AG08396 (cell line): ENCODE data around the gene DYNLT1.
"Not testable (repeated sequence)": the region's sequence is repeated elsewhere in the genome, so short reads cannot be mapped to it uniquely, and the experiment has no call there.

Experiments
- DNase-seq: peaks from one replicate; pipeline ENCODE4 v3.0.0; 2012; ENCODE audit warnings: low spot score, mixed read lengths

The DYNLT1 gene

DNA sequence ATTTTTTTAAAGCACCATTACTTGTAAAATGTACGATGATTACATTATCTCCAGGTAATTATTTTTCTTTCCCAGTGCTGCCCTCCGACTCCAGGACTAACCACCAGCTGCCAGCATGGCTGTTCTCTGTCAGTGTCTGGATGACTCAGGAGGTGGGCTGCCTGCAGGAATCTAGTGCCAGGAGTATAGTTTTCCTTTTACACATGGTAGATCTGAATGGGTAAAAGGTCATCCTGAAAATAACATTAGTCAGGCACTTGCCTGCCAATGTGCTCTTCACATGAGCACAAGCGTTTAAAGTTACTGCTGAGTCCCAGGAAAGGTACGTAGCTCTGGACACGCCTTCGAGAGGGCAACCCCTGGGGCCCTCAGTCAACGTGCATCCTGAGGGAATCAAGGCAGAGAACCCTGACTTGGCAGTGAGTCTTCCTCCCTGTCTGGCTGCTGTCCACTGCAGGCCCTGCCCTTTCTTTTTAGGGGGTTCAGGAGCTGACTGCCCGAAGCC lies 2.4 kb downstream of the DYNLT1 start:
- peak; percentile 70 for DNase-seq

DNA sequence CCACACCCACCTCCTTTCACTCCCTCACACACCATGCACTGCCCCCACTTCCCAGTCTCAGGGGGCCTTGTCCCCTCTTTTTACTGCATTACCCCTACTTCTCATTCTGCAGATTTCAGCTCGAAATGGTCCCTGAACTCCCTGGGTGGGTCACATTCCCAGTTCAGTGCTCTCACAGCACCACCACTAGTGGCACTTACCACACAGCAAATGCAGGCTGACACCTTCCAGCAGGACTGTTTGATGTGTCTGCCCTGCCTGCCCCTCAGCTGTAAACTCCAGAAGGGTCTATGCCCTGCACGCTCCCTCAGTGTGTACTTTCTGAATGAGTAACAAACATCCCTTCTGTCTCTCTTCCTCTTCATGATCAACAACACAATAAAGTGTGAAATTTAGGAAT lies 4.0 kb downstream of the DYNLT1 start:
- no peak for DNase-seq

DNA sequence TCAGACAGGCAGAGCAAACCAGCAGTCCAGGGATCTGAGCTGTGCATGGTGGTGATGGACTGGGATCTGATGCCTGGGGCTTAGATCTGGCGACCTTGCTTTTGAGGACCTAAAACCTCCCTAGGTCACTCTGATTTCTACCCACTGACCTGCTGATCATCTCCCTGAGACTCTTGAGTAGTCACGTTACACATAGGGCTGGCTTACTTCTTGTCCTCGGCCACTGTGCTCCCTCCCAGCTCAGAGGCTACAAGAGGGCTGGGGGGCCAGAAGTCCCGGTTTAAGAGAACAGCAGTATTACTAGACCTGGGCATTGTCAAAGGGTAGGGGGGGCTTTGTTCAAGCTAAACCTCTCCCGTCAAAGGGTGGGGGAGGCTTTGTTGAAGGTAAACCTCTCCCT lies 5.5 kb downstream of the DYNLT1 start:
- DNase-seq, result no peak

DNA sequence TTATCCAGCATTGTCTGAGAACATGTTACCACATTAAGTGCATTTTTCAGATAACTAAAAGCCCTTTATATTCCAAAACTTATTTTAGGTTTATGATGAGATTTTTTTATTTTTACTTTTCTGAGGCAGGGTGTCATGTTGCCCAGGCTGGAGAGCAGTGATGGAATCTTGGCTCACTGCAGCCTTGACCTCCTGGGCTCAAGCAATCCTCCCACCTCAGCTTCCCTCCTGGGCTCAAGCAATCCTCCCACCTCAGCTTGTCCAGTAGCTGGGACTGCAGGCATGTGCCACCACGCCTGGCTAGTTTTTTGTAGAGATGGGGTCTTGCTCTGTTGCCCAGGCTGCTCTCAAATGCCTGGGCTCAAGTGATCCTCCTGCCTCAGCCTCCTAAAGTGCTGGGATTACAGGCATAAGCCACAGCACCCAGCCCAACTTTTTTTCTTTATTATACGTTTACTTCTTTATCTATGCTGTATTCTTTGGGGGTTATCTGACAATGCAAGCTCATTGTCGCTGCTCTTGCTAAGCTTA lies 6.2 kb downstream of the DYNLT1 start:
- no peak for DNase-seq

DNA sequence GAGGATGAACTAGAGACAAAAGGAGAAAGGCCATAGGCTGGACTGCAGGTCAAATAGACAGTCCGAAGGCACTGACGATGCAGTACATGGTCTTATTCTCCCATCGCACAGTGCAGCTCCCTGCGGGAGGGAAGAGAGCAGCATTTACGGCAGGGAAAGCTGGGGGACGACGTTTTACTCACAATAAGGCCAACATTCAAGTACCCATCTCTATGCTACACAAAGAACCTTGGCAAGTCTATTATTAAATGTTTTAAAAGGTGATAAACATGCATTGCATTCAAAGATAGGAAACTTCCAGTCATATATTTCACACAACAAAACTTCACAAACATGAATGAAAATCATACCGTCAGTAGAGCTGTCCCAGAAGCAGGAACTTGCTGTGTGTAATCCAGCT lies 7.8 kb downstream of the DYNLT1 start:
- no peak for DNase-seq

DNA sequence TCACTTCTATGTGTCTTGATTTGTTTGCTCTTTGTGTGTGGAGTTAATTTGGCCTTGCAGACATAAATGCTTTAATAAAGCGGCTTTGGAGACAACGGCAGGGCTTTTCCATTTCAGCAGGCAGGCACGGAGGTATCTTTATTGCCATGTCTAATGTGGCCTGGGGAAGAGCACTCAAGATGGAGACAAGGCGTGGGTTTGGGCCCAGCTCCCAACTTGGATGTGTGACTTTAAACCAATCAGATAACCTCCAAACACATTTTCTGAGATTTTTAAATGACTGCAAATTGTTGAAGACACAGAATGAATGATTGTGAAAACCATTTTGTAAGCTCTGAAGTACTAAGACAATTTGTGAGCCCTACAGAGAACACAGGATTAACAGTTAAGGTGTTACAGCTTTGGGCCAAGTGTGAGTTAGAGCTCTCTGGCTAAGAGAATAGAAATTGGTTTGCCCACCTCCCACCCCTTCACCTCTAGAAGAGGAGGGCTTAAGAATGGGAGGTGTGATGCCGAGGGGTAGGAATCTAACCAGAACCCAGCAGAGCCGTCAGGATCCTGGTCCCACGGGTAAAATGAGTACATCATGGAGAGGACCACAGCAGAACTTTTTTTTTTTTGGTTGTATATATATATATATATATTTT lies 9.0 kb downstream of the DYNLT1 start:
- no peak for DNase-seq

DNA sequence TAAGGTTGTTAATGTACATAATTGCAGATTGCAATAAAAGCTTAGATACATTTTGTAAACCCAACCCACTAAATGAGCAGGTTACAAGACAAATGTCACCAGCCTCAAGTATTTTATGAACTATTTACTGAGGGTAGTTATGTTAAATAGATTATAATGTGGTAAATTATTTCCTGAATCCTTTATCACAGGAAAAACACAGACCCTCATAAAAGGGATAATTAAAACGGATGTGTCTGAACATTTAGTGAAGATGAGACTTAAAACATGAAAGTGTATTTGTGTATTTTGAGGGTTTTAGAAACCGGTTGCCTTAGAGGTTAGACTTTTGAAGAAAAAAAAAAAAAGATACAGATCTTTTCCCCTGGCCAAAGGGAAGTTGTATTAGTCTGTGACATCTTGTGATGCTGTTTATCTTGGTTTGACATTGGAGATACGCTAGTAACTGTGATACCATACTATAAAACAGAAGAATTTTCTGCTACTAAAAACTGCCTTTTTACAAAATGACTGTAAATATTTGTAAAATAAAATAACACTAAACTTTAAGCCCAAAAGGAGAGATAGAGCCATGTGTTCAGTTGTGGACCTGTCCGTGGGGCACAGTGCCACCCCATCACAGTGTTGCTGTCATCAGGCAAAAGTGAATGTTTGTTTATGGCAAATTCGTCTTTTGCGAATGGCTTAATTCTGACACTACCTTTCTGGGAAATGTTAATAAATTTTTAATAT lies 9.7 kb downstream of the DYNLT1 start:
- DNase-seq, result no peak

DNA sequence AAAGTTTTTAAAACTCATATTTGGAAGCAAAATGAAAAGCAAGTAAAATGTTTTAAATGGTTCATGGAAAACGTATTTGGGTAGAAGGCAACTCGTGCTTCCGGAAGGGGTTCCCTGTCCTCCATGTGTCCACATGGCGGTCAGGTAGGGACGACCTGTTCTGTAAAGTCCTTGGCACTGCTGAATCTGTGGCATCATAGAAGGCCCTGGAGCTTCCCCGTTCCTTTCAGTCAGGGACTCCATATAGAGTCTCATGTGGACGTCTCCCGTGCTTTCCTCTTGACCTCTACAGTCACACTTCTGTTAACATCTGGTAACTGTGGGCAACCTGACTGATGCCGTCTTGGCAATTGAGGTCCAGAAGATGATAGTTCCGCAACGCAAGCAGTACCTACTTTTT lies 11.4 kb downstream of the DYNLT1 start:
- no peak for DNase-seq

DNA sequence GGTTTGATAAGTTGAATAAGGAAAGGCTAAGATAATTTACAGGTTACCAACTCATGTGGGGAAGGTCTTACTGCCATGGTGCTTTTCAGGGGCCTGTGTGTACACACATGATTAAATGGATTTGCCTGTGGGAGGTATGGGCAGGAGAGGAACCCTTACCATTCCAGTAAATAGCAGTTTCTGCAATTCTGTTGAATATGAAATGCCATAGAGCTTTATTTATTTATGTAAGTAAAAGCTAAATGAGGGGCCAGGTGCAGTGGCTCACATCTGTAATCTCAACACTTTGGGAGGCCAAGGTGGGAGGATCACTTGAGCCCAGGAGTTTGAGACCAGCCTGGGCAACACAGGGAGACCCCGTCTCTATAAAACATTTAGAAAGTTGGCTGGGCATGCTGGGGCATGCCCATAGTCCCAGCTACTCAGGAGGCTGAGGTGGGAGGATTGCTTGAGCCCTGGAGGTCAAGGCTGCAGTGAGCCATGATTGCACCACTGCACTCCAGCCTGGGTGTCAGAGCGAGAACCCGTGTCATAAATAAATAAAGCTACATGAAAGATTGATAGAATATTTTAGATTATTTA lies 11.9 kb downstream of the DYNLT1 start:
- not testable (repeated sequence) for DNase-seq

DNA sequence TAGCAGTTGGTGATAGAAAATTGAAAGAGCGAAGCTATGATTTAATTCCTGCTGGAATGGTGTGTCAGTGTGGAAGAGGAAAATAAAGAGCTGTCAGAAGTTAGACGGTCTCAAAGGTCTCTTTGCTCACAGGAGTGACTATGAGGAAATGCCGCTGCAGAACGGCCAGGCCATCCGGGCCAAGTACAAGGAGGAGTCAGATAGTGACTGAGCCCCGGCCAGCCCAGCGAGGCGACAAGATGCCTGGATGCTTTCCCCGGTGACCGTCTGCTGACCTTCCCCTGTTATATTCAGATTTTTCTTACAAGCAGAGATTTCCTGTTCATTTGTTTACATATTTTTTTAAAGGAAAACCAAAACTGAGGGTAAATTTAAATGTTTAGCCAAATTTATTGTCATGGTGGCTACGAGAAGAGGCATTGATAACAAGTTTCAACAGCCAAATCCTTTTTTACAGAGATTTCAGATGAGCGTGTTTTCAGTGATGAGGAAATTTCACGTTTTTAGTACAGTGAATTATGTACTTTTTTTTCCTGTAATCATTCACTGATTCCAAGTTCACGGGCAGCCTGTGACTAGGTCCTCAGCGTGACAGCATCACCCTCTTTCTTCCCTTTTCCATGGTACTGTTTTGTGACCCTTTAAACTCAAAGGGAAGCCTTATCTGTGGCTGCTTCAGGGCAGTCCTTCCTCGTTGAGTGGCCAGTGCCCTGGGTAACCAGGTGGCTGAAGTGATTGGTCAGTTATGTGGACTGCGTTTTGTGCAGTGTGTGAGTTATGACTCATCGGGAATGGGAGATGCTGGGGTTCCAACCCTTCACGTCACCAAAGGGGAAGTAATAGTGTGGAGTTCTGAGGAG lies 12.6 kb downstream of the DYNLT1 start:
- DNase-seq, result peak; percentile 86

DNA sequence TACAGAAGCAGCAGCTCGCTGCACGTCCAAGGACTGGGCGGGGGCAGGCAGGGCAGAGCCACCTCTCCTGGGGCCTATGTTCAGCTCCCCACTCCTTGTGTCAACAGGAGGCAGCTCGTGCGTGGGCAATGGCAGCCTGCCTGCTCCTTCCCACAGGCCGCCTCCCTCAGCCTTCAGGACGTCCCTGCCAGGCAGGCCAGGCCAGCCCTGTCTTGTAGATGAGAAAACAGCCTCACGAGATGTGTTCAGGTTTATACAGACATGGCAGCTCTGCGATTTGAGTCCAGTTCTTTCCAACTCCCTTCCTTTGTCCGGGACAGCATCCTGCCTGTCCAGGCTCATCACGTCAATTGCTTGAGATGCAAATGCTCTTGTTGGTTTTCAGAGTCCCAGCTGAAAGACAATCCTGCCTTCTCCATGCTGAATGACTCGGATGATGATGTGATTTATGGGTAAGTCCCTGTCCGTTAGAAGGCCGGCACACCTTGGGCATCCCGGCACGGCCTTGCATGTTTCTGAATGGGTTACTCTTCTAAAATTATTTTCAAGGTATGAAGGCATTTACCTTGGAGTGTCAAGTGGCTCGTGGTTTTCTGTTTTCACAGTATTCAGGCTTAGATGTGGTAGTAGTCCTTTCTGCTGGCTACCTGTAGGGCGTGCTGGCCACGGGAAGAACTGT lies 13.5 kb downstream of the DYNLT1 start:
- peak; percentile 76 for DNase-seq

DNA sequence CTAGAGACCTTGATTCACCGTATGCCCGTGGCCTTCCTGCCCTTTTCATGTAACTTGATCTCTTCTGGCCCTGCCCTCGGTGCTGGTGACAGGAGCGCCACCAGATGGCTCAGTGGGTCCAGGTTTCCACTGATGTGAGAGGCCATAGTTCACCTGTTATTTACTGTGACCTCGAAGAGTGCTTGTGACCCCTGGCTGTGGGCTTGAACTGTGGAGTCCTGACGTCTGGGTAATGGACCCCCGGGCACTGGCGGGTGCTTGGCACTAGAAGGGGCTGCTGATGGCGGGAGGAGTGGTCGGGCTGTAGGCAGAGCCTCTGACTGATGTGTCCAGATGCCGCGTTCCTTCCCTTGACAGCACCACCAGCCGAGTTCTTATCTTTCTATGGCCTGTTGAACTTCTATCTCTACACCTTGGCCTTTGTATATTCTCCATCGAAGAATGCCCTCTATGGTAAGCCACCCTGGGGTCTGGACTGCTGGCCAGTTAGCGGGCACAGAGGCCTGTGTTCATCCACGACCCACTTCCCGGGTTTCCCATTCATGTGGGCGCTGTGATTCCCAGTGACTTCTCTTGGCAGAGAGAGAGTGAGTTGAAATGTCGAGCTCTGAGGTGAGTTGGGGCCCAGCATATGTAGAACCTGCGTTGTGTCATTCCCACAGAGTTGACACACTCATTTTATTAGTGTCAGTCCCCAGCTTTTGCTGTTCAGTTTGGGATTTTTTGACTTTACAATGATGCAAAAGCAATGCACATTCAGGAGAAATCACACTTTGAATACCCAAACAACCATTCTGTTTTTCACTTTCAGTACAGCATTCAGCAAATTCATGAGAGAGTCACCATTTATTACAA lies 14.9 kb downstream of the DYNLT1 start:
- DNase-seq, result no peak

DNA sequence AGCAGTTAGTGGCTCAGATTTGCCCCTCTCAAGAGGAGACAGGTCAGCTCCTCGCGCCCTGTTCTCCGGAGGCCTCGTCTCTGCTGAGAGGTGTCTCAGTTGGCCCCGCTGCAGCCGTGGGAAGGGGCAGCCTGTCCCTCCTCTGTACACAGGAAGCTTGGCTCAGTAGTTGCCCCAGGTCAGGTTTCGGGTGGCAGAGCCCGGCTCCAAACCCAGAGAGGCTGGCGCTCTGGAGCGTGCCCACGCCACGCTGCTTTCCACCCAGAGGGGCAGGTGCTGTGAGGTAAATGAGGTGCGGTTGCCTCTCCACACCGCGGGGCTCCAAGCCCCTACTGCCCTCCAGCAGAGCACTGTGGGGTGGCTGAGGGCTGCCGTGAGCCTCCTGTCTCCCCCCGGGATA lies 16.0 kb downstream of the DYNLT1 start:
- no peak for DNase-seq

DNA sequence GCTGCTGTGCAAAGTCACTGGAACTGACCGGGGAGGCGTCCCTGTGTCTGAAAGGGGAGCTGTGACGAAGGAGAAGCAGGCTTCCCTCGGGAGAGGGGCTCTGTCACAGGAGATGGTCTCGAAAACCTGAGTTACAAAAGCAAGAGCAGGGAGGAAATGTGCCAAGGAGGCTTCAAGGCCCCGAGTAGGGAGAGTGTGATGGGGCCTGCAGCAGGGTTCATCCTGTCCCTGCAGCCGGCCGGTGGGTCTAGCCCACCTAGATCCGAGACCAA lies 16.7 kb downstream of the DYNLT1 start:
- no peak for DNase-seq

DNA sequence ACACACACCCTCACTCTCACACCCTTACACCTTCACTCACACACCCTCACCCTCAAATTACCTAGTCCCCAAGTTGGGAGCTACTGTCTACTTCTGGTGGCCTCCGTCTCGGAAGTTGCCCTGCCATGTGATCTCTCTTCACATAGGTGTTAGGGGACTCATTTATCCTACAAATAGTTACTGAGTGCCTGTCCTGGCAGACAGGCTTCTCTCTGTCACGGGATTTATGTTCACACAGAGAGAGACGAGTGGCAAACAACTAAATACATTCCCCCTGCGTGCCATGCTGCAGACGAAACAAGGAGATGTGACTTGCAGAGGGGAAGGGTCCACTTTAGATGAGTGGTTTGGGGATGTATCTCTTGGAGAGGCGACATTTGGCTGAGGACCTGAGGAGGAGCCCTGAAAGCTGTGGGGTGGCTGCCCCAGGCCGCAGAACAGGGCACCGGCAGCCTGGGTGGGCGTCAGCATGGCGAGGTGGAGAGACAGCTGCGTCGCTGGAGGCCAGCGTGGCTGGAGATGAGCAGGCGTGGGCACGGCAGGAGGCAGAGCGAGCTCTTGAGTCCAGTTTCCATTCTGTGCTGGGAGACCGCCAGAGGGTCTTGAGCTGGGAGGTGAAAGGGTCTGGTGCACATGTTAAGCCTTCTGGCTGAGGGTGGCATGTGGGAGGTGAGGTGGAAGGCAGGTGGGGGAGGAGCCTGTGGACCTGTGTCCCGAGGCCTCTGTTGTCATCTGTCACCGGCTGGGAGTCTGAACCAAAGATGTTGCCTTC lies 17.2 kb downstream of the DYNLT1 start:
- no peak for DNase-seq

DNA sequence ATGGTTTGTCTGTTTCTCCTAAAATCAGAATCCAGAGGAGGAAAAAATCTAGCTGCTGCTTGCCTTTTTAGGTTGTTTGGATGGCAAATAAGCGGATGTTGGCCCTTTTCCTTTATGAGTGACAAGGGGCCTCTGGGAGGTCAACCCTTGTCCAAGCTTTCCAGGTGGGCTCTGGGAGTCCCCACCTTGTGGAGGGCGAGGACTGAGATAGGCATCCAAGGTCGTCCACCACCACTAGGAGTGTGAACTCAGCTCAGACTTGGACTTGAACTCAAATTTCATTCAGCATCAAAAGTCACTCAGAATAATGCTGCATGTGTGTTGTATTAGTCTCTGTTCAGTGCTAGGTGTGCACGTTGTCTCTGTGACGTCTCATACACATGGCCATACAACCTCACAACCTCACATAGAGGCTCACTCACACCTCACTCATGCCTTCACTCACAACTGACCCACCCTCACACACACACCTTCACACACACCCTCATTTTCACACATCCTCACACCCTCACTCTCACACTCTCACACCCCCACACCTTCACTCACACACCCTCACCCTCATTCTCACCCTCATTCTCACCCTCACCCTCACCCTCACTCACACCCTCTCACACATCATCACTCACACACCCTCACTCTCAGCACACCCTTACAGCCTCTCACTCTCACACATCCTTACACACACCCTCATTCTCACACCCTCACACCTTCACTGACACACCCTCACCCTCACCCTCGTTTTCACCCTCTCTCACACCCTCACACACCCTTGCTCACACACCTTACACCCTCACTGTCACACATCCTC lies 18.0 kb downstream of the DYNLT1 start:
- no peak for DNase-seq

DNA sequence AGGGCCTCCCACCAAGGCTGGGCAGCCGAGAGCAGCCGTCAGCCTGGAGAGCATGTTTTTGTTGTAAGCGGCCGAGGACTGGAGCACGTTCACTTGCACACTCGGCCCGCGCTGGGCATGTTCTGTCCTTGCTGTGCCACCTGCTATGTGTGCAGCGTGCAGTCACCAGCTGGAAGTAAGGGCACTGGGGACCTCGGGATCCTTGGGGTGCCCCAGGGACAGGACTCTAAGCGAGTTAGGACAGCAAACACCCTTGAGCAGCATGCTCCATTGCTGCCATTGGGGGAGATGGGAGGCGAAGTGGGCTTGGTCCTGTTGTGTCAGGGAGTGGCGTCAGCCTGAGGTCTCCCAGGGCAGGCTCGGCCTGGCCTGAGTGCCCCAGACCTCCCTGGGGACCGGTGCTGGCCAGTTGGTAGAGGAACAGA lies 18.6 kb downstream of the DYNLT1 start:
- DNase-seq, result no peak

DNA sequence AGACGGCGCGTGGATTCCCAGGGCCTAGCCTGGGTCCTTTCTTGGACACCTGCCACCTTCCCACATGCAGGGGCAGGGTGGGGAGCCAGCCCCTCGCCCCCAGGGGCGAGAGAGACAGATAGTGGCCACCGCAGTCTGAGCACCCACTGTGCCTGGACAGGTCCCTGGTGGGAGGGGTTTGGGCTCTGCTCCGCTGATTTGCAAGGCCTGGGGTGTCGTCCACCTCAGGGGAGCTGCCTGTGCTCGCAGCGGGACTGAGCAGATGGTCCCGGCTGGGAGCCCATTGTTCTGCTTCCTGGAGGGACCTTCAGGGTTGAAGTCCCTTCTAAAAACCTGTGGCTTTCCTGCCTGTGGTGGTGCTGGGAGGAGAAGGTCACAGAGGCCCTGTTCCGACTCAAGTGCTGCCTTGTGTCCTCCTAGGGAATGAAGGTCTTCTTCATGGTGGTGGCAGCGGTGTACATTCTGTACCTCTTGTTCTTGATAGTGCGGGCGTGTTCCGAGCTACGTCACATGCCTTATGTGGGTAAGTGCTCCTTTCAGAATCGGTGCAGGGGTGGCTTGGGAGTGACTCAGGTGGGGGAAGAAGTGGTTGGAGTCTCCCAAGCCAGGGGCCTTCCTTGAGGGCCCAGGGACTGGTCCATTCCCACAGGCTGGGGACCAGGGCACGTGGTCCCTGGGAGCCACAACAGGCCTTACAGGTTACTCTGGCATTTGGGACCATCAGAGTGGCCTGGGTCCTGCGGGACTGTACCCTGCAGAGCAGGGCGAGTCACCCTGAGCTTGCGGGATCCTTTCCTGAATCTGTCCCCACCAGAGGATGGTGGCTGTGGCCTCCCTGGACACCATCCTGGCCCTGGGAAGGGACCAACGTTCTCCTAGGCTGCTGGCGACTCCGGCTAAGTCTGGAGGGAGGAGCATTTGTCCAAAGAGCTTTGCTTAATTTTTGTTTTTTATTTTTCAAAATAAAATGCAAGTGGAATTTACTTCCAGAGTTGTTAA lies 19.6 kb downstream of the DYNLT1 start:
- DNase-seq, result no peak
